GM18517 (cell line): Measurements from ENCODE around the gene SDC3.

Experiments used
- ATAC-seq: cut with Tn5 transposase; IDR thresholded peaks from one replicate; pipeline ENCODE4 v1.9.1; 2021; ENCODE audit warnings: mild to moderate bottlenecking, moderate library complexity; ENCODE audit not compliant: unreplicated experiment

SDC3 gene

GRCh38 chr1:30855686-30856259 is 52.8 kb downstream of the SDC3 start:
- ATAC-seq: no peak

DNA sequence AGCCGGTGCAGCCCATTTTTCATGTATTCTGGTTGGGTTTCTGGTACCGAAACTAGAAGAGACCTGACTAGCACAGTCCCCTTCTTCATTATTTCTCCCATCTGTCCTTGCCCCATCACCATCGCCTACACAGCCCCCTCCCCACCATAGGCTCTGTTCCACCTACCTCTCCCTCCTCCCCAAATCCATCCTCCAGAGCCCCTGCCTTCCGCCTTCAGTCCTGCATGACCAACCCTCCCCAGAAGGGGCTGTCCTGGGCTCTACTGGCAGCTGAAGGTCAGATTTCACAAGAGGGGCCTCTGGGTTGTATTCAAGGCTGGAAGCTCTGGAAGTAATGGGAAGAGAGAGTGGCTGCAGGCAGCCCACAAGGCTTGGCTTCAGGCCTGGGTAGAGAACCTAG is 55.2 kb downstream of the SDC3 start:
- no peak for ATAC-seq

DNA sequence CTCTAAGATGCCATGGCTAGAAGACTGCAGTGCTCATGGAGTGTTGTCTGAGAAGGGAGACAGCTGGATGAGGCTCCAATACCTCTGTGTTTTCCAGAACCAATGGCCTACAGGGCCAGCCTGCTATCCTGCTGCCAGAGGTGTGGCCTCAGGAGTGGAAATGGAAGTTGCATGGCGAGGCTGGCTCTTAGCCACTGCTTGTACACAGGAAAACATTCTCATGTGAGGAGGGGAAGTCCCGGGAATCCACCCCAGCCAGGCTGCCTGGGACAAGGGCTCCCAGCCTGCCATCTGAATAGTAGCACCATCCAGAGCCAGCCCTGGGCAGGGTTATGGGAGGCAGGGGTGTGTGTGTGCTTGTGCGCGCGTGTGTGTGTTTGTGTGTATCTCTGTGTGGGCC is 56.5 kb downstream of the SDC3 start:
- no peak for ATAC-seq

DNA sequence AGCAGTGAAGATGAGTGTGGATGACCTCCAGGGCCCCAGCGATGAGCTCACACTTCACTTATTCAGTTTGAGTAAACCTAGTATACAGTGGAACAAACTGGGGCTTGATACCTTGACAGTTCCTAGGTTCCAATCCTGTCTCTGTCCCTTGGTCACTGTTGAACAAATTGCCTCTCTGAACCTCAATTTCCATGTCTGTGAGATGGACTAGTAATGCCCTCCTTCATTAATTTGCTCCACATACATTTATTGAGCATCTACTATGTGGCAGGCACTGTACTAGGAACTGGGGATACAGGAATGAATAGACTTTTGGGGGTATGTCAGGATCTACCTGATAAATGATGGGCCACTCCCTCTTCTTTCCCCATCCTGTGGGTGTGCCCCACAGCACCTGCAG is 57.3 kb downstream of the SDC3 start:
- no peak for ATAC-seq

DNA sequence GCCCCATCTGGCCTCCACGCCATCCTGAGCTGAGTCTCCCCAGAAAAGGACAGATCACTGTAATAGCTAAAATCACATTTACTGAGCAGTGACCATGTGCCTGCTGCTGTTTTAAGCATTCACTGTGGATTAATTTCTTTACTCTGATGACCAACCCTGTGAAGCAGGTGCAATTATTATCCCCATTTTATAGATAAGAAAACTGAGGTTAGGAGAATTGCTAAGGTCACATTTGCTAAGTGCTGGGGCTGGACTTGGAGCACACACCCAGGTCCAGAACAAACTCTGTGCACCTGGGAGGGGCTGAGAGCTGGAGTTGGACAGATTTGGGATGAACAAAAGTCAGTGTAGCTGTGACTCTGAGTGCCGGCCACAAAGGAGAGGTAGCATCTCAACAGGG is 58.0 kb downstream of the SDC3 start:
- no peak for ATAC-seq

DNA sequence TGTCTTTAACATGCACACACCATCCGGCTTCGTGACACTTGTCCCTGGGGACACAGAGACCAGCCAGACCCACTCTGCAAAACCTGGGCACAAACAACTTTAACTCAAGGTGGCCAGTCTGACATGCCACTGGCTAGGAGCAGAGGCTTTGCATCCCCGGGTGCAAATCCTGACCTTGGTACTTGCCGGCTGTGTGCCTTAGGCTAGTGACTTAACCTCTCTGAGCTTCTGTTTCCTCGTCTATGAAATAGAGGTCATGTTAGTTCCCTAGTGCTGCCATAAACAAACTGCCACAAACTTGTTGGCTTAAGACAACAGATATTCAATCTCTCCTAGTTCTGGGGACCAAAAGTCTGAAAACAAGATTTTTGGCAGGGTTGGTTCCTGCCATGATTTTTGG is 60.4 kb downstream of the SDC3 start:
- ATAC-seq: no peak

DNA sequence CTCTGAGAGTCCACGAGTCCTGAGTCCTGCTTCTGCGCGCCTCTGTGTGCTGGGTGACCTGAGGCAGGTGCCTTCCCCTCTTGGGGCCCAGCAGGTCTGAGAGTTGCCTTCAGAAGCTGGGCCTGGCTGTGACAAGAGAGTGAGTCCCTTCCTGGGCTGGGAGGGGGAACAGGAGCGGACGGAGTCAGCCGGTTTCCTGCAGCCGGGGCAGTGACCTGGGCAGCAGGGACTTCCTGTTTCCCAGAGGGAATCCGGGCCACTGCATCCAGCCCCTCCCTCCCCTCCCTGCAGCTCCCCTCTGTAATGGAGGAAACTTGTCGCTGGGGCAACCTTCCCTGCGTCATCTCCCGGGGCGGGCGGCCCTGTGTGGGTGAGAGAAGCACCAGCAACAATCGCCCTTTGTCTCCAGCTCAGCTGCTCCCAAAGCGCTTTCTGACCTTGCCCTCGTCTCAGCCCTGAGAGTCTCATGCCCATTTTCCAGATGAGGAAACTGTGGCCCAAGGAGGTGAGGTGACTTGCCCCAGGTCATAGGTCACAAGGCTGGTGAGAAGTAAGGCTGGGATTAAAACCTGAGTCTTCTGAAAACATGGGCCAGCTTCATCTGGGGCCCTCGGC is 61.1 kb downstream of the SDC3 start:
- no peak for ATAC-seq

- ATAC-seq: no peak
These were observed 62.0 kb downstream of the SDC3 start for GRCh38 chr1:30846587-30846986.

- ATAC-seq: no peak
These were observed 62.7 kb downstream of the SDC3 start for GRCh38 chr1:30845904-30846290.

- no peak for ATAC-seq
These were observed 63.2 kb downstream of the SDC3 start for GRCh38 chr1:30845237-30845903.

- ATAC-seq: no peak
These were observed 63.9 kb downstream of the SDC3 start for GRCh38 chr1:30844631-30845030.

GRCh38 chr1:30842697-30843354 is 65.7 kb downstream of the SDC3 start:
- no peak for ATAC-seq

GRCh38 chr1:30840904-30841598 is 67.5 kb downstream of the SDC3 start:
- ATAC-seq: no peak

GRCh38 chr1:30839827-30840359 is 68.7 kb downstream of the SDC3 start:
- no peak for ATAC-seq

GRCh38 chr1:30838996-30839395 is 69.6 kb downstream of the SDC3 start:
- no peak for ATAC-seq

DNA sequence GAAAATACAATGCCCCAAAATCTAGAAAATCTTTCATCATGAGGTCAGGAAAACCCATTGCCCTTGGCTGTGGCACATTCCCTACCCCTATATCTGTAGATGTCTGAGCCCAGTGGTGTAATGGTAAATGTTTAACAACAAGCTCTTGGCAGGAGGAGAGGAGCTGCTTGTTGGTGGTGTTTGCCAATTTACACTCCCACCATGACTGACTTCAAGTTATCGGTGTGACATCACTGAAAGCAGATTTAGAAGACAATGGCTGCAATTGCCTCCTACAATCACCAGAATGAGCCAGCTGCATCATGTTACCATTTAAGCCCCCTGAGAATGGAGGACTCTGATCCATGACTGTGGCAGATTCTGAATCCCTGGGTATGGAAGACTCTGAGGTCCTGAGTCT is 70.9 kb downstream of the SDC3 start:
- no peak for ATAC-seq

DNA sequence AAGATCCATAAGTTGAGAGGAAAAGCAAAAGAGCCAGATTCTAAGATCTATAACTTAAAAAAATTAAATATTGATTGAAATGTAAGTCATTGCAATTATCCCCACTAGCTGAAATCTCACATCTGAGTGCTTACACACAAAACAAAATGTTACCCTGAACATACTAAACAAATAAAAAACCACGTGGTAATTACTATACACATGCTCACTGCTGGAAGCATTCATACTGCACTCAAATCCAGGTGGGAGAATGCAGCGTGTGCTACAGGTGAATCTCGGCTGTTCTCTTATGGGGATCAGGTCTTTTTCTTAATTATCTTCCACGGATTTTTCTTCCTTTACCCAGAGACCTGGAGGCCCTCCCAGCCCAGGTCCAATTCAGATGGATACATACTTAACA is 74.3 kb downstream of the SDC3 start:
- ATAC-seq: no peak

DNA sequence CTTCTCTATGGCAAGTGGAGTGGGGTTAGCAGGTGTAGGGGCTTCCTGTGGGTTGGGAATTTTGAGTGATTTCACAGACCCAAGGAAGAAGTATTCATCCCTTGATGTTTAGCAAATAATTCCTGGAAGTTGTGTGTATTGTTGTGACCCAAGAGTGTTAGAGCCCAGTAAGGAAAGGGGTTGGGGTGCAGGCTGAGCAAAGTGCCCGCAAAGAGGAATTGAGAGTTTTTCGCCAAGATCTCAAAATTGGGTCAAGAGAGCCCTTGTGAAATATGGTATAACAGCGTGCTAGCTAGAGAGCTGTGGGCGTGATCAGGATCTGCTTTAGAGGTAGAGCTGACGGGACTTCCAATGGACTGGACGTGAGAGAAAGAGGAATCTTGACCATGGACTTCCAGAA is 78.0 kb downstream of the SDC3 start:
- no peak for ATAC-seq

DNA sequence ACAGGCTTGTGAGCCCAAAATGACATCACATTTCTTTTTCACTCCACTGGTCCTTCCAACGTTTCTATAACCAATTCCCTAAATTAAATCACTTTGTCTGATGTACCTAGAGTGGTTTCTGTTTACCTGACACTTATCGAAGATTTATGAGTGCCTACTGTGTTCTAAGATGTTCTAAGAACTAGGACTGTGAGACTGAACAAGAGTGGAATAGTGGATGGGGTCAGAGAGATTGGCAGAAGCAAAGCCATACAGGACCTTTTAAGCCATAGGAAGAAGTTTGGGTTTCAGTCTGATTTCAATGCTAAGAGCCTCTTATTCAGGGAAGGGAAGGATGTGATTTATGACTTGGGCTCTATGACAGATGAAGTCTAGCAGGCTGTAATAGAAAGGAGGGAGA is 78.7 kb downstream of the SDC3 start:
- no peak for ATAC-seq

- ATAC-seq: no peak
These were observed 83.7 kb downstream of the SDC3 start for GRCh38 chr1:30824736-30825429.
